Measurements from ENCODE around the gene EXOC6B.

EXOC6B gene

DNA sequence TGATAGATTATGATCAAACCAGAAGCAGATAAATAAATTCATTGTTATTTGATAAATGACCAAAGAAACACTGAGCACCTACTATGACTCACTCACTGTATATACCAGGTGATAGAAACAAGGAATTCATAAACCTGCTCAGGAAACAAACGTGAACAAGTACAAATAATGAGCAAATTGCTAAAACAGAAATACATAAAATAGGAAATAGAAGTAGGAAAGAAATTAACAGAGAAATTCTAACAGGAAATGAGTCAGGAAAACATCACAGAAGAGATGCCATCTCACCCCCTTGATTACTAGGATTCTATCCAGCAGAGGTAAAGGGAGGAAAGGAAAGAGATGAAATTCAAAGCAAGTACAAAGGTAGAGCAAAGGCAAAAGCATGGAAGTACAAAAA, 31.3 kb downstream of the EXOC6B start:
- H3K27me3 ChIP-seq (ENCODE audit: insufficient read depth, low read length, poor library complexity, severe bottlenecking), result no peaks in the 10 kb centered on the region
- H3K9ac ChIP-seq (ENCODE audit: low read depth, low read length, poor library complexity, severe bottlenecking), result no peak overlapping the region
- H3K4me3 ChIP-seq (ENCODE audit: low read length, poor library complexity, severe bottlenecking), result no peak overlapping the region
- no peaks in the 10 kb centered on the region for H4K20me1 ChIP-seq (ENCODE audit: insufficient read depth, low read length, poor library complexity, severe bottlenecking)
- H3K9me2 ChIP-seq (replicated peaks; ENCODE audit: low read depth, low read length), result no peaks in the 10 kb centered on the region
- no peak overlapping the region for H2AFZ ChIP-seq (ENCODE audit: low read length)
- peaks cover 10% of the 10 kb centered on the region for H3K4me1 ChIP-seq (ENCODE audit: insufficient read depth, low read length, poor library complexity, severe bottlenecking)
- H3K79me2 ChIP-seq (ENCODE audit: insufficient read depth, low read length), result no peaks in the 10 kb centered on the region
- H3K36me3 ChIP-seq (ENCODE audit: insufficient read depth, low read length), result no peaks in the 10 kb centered on the region
- no peaks in the 10 kb centered on the region for H3F3A ChIP-seq (ENCODE audit: low read depth)
- H3K4me2 ChIP-seq (ENCODE audit: low read depth, low read length, poor library complexity, severe bottlenecking), result no peak overlapping the region
- TF ChIP-seq EZH2phosphoT487 (IDR thresholded peaks at IDR 0.05; ENCODE audit: borderline replicate concordance), result no peak
- TF ChIP-seq, protein P1, sequence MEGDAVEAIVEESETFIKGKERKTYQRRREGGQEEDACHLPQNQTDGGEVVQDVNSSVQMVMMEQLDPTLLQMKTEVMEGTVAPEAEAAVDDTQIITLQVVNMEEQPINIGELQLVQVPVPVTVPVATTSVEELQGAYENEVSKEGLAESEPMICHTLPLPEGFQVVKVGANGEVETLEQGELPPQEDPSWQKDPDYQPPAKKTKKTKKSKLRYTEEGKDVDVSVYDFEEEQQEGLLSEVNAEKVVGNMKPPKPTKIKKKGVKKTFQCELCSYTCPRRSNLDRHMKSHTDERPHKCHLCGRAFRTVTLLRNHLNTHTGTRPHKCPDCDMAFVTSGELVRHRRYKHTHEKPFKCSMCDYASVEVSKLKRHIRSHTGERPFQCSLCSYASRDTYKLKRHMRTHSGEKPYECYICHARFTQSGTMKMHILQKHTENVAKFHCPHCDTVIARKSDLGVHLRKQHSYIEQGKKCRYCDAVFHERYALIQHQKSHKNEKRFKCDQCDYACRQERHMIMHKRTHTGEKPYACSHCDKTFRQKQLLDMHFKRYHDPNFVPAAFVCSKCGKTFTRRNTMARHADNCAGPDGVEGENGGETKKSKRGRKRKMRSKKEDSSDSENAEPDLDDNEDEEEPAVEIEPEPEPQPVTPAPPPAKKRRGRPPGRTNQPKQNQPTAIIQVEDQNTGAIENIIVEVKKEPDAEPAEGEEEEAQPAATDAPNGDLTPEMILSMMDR (conservative IDR thresholded peaks at IDR 0.05; ENCODE audit: low read length), result no peak
- no peaks in the 10 kb centered on the region for H3K9me3 ChIP-seq (ENCODE audit: insufficient read depth, low read depth, low read length)

DNA sequence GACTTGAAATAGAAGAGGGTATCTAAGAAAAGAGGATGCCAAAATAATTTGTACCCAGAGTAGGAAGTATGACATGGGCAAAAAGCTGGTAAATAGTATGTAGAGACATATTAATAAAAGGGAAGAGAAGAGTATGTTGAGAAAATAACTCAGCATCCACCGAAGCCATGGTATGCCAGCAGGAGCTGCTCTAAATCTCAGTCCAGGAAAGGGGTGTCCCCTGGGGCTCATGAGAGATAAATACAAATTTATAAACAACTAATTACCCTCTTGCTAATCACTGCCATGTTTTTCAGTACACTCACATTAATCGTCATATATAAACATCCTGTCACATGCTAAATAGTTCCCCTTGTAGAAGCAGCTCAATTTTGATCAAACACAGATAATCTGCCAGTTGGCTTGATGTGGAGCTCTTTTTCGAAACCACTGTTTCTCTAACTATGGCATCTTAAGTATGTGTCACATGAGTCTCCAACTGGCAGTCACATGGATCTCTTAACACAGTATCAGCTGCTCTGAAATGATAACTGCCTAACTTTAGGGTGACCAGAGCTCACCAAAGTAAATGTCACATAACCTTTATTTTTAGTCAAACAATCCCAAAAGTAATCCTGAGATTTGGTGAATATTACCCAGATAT, 31.9 kb downstream of the EXOC6B start:
- H3K4me3 ChIP-seq (ENCODE audit: low read length, poor library complexity, severe bottlenecking), result no peak overlapping the region
- H4K20me1 ChIP-seq (ENCODE audit: insufficient read depth, low read length, poor library complexity, severe bottlenecking), result no peaks in the 10 kb centered on the region
- H3K79me2 ChIP-seq (ENCODE audit: insufficient read depth, low read length), result no peaks in the 10 kb centered on the region
- H2AFZ ChIP-seq (ENCODE audit: low read length), result no peak overlapping the region
- no peaks in the 10 kb centered on the region for H3K9me2 ChIP-seq (replicated peaks; ENCODE audit: low read depth, low read length)
- H3F3A ChIP-seq (ENCODE audit: low read depth), result no peaks in the 10 kb centered on the region
- no peak overlapping the region for H3K4me2 ChIP-seq (ENCODE audit: low read depth, low read length, poor library complexity, severe bottlenecking)
- no peaks in the 10 kb centered on the region for H3K9me3 ChIP-seq (ENCODE audit: insufficient read depth, low read depth, low read length)
- H3K9ac ChIP-seq (ENCODE audit: low read depth, low read length, poor library complexity, severe bottlenecking), result no peak overlapping the region
- no peaks in the 10 kb centered on the region for H3K27me3 ChIP-seq (ENCODE audit: insufficient read depth, low read length, poor library complexity, severe bottlenecking)
- no peaks in the 10 kb centered on the region for H3K36me3 ChIP-seq (ENCODE audit: insufficient read depth, low read length)
- H3K4me1 ChIP-seq (ENCODE audit: insufficient read depth, low read length, poor library complexity, severe bottlenecking), result peaks cover 10% of the 10 kb centered on the region
- TF ChIP-seq, protein P1 (conservative IDR thresholded peaks at IDR 0.05; ENCODE audit: low read length), result no peak
- TF ChIP-seq EZH2phosphoT487 (IDR thresholded peaks at IDR 0.05; ENCODE audit: borderline replicate concordance), result no peak

DNA sequence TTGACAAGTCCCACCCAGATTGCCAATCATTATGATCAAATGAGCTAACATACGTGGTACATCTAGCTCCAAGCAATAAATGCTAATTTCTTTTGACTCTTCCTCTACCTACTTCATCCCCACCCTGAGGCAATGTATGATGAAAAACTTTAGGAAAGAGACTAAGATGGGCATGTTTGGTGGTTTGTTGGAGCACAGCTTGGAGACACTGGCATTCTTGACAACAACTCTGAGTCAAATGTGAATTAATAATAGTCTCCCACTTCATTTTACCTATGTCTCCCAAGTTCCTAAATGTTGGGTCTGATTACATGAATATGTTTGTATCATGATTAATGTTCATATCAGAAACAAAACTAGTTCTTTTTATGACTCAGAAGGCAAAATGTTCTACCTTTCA, 36.6 kb downstream of the EXOC6B start:
- Histone ChIP-seq H3K4me2 (ENCODE audit: low read depth, low read length, poor library complexity, severe bottlenecking) (no peak overlapping the region), H3F3A (ENCODE audit: low read depth) (no peaks in the 10 kb centered on the region), H3K4me1 (ENCODE audit: insufficient read depth, low read length, poor library complexity, severe bottlenecking) (peaks cover 4% of the 10 kb centered on the region), H3K27me3 (ENCODE audit: insufficient read depth, low read length, poor library complexity, severe bottlenecking) (no peaks in the 10 kb centered on the region), H3K4me3 (ENCODE audit: low read length, poor library complexity, severe bottlenecking) (no peak overlapping the region), H3K9me2 (replicated peaks; ENCODE audit: low read depth, low read length) (no peaks in the 10 kb centered on the region), H3K36me3 (ENCODE audit: insufficient read depth, low read length) (no peaks in the 10 kb centered on the region), H4K20me1 (ENCODE audit: insufficient read depth, low read length, poor library complexity, severe bottlenecking) (no peaks in the 10 kb centered on the region), H3K9me3 (ENCODE audit: insufficient read depth, low read depth, low read length) (no peaks in the 10 kb centered on the region), H2AFZ (ENCODE audit: low read length) (no peak overlapping the region), H3K9ac (ENCODE audit: low read depth, low read length, poor library complexity, severe bottlenecking) (no peak overlapping the region), H3K79me2 (ENCODE audit: insufficient read depth, low read length) (no peaks in the 10 kb centered on the region)
- TF ChIP-seq, protein P1 (conservative IDR thresholded peaks at IDR 0.05; ENCODE audit: low read length), result no peak
- TF ChIP-seq EZH2phosphoT487 (IDR thresholded peaks at IDR 0.05; ENCODE audit: borderline replicate concordance), result no peak
